AG09309 (cell line): ENCODE data around the gene SPATA3.

Source experiments
- DNase-seq: peaks from one replicate; pipeline ENCODE4 v3.0.0-alpha.2; 2010; ENCODE audit warnings: low read depth
- H3K4me3 ChIP-seq: 2 replicates; pipeline ENCODE4 v1.5.1; 2011; ENCODE audit warnings: mild to moderate bottlenecking, low read depth, low read length, moderate library complexity; ENCODE audit not compliant: control insufficient read depth
- TF ChIP-seq, protein P1 (sequence below): IDR thresholded peaks from 2 replicates; pipeline ENCODE4 v1.5.1; 2011; ENCODE audit warnings: mild to moderate bottlenecking, low read depth, low read length, inconsistent platforms; ENCODE audit not compliant: insufficient read depth, control insufficient read depth; ENCODE audit errors: missing control alignments

The SPATA3 gene

DNA sequence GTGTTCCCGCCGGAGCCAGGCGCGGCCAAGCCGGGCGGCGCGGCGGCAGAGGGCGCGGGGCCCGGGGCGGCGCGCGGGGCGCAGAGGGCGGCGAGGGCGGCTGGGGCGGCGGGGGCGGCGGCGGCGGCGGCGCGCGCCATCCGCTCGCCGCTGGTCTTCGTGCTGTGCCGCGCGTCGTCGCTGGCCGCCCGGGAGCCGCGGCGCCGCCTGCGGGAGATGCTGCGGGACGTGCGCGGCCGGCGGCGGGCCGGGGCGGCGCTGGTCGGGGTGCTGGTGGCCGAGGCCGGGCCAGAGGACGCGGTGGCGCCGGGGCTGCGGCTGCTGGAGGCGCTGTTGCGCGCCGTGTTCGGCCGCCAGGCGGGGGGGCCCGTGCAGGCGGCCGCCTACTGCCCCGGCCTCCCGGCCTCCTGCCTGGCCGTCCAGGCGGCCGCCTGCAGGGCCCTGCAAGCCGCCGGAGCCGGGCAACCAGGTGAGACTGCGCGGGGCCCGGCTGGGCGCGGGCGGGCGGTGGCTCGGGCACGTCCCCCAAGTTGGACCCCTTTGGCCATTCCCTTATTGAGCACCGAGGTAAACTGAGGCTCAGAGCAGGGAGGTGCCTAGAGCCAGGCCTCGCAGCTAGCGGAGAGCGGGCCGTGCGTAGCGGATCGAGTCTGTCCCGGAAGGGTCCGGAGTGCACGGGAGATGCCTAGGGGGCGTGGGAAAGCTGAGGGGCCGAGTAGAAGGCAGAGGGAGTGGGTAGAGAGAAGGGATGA lies 42.0 kb downstream of the SPATA3 start:
- H3K4me3 ChIP-seq, result no peak overlapping the region
- TF ChIP-seq, protein P1, sequence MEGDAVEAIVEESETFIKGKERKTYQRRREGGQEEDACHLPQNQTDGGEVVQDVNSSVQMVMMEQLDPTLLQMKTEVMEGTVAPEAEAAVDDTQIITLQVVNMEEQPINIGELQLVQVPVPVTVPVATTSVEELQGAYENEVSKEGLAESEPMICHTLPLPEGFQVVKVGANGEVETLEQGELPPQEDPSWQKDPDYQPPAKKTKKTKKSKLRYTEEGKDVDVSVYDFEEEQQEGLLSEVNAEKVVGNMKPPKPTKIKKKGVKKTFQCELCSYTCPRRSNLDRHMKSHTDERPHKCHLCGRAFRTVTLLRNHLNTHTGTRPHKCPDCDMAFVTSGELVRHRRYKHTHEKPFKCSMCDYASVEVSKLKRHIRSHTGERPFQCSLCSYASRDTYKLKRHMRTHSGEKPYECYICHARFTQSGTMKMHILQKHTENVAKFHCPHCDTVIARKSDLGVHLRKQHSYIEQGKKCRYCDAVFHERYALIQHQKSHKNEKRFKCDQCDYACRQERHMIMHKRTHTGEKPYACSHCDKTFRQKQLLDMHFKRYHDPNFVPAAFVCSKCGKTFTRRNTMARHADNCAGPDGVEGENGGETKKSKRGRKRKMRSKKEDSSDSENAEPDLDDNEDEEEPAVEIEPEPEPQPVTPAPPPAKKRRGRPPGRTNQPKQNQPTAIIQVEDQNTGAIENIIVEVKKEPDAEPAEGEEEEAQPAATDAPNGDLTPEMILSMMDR, result no peak
- DNase-seq, result no peak

DNA sequence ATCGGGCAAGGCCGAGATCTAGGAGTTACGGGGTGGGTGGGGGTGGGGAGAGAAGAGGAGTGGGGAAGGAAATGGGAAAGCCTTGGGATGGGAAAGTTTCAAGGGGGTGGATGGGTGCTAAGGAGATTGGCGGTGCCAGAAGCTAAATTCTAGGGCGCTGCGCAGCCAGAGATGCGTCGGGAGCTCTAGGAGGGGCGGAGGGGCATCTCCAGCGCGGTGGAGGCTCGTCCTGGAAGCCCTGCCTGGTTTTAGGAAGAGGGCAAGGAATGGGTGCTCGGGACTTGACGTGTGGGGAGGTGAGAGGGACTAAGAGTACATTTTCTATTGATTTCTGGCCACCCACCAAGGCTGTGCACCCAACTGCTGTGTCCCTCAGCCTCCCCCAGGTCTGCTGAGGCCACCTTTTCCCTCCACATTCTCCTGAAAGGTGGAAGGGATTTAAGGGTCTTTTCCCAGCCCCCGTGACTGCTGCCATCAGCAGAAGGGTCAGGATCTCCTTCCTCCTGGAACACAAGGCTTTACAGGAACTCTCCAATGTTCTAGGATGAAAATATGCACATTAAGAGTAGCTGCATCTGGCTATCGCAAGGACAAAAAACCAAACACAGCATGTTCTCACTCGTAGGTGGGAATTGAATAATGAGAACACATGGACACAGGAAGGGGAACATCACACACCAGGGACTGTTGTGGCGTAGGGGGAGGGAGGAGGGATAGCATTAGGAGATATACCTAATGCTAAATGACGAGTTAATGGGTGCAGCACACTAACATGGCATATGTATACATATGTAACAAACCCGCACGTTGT lies 42.8 kb downstream of the SPATA3 start:
- no peak overlapping the region for H3K4me3 ChIP-seq
- DNase-seq, result no peak
- TF ChIP-seq, protein P1, result no peak

DNA sequence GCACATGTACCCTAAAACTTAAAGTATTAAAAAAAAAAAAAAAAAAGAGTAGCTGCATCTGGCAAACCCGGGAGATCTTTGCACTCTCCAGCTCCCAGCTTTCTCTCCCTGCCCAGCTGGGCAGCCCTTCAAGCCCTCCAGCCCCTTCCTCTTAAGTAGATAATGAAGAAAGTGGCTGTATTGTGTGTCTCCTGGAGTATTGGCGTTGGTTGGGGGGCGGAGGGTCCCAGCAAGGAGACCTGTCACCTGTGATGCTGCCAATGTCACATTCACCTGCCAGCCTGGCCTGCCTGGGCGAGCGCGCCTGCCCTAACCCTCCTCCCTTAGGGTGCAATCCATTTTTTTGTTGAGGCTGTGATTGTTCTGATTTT lies 43.4 kb downstream of the SPATA3 start:
- no peak for DNase-seq
- TF ChIP-seq, protein P1, result no peak
- no peak overlapping the region for H3K4me3 ChIP-seq

DNA sequence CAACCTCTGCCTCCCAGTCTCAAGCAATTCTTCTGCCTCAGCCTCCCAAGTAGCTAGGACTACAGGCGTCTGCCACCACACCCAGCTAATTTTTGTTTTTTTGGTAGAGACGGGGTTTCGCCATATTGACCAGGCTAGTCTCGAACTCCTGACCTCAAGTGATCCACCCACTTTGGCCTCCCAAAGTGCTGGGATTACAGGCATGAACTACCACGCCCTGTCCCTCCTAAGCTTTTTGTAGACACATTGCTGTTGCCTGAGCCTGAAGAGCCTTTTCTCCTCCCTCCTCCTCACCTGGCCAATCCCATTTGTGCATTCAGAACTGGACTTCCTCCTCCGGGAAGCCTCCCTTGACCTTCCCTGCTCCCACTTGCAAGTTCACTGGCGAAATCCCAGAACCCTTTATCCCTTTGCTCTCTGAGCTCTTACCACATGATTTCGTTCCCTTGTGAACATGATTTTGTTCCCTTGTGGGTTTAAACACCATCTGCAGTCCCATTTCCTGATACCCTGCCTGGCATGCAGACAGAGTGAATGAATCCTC lies 44.0 kb downstream of the SPATA3 start:
- TF ChIP-seq, protein P1, result no peak
- no peak overlapping the region for H3K4me3 ChIP-seq
- no peak for DNase-seq

DNA sequence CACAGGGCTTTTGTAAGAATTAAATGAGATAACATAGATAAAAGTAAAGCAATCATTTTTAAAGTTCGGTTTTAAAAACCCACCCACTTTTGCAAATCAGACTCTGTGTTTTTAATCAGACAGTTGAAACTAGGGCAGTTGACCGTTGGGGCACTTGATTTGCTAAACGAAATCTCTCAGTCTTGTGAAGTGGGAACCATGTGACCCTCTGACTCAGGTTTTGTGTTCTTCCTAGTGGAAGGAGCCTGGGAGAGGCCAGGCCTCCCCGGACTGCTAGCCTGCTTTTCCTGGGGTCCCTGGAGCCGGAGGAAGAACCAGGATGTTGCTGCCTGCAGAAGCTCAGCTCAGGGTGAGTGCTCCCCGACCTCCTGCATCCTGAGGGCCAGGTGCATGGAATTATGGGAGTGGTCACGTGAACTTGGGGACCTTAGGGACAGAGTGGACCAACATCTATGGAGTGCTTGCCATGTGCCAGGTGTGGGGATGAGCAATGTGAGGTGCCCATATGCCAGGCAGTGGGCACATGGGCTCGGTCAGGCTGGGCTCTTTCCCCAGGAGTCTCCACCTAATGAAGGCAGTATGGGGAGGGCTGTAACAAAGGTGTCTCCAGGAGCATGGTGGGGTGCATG lies 45.3 kb downstream of the SPATA3 start:
- TF ChIP-seq, protein P1, result no peak
- DNase-seq, result no peak
- H3K4me3 ChIP-seq, result no peak overlapping the region

DNA sequence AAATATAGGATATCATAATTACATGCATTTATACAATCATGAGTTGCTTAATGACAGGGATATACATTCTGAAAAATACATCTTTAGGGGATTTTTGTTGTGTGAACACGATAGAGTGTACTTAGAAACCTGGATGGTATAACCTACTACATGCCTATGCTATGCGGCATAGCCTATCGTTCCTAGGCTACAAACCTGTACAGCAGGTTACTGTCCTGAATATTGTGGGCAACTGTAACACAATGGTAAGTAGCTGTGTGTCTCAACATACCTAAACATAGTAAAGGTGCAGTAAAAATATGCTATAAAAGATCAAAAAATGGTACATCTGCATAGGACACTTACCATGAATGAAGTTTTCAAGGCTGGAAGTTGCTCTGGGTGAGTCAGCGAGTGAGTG lies 47.9 kb downstream of the SPATA3 start:
- DNase-seq, result no peak
- TF ChIP-seq, protein P1, result no peak
- no peak overlapping the region for H3K4me3 ChIP-seq
